CD4-positive, alpha-beta T cell treated with Interleukin-12 subunit alpha and Interleukin-12 subunit beta, for 1 hour (primary cell): ENCODE measurements around the gene RAD1.

ENCODE experiments used
- DNase-seq: peaks from one replicate; pipeline ENCODE4 v3.0.0-alpha.2; 2020

Gene RAD1

GRCh38 chr5:34915856-34916192 is 520 bp upstream of the RAD1 start:
- no peak for DNase-seq

GRCh38 chr5:34914671-34915138 is 599 bp downstream of the RAD1 start:
- no peak for DNase-seq

- DNase-seq, result no peak
Observed at GRCh38 chr5:34913072-34913471, 2.2 kb downstream of the RAD1 start.

GRCh38 chr5:34905564-34905963 is 9.7 kb downstream of the RAD1 start:
- no peak for DNase-seq

- no peak for DNase-seq
Observed at GRCh38 chr5:34903260-34903659, 12.0 kb downstream of the RAD1 start.

GRCh38 chr5:34900652-34901051 is 14.7 kb downstream of the RAD1 start:
- DNase-seq, result no peak

GRCh38 chr5:34899066-34899465 is 16.2 kb downstream of the RAD1 start:
- no peak for DNase-seq

- DNase-seq, result peak; percentile 63
Observed at GRCh38 chr5:34898258-34898895, 16.9 kb downstream of the RAD1 start.

- no peak for DNase-seq
Observed at GRCh38 chr5:34897646-34898045, 17.7 kb downstream of the RAD1 start.

- no peak for DNase-seq
Observed at GRCh38 chr5:34895641-34896419, 19.5 kb downstream of the RAD1 start.

- DNase-seq, result no peak
Observed at GRCh38 chr5:34894716-34895115, 20.6 kb downstream of the RAD1 start.

GRCh38 chr5:34892414-34892813 is 22.9 kb downstream of the RAD1 start:
- DNase-seq, result no peak

GRCh38 chr5:34891981-34892380 is 23.3 kb downstream of the RAD1 start:
- no peak for DNase-seq

GRCh38 chr5:34889394-34889793 is 25.9 kb downstream of the RAD1 start:
- DNase-seq, result no peak

GRCh38 chr5:34886392-34887119 is 28.7 kb downstream of the RAD1 start:
- DNase-seq, result no peak

- DNase-seq, result no peak
Observed at GRCh38 chr5:34881246-34881645, 34.1 kb downstream of the RAD1 start.

GRCh38 chr5:34876275-34876674 is 39.0 kb downstream of the RAD1 start:
- no peak for DNase-seq

GRCh38 chr5:34870382-34870781 is 44.9 kb downstream of the RAD1 start:
- no peak for DNase-seq

- no peak for DNase-seq
Observed at GRCh38 chr5:34869256-34869655, 46.0 kb downstream of the RAD1 start.

GRCh38 chr5:34868791-34869190 is 46.5 kb downstream of the RAD1 start:
- no peak for DNase-seq

GRCh38 chr5:34867660-34868059 is 47.6 kb downstream of the RAD1 start:
- no peak for DNase-seq

GRCh38 chr5:34866989-34867471 is 48.3 kb downstream of the RAD1 start:
- no peak for DNase-seq

- no peak for DNase-seq
Observed at GRCh38 chr5:34865091-34865490, 50.2 kb downstream of the RAD1 start.

GRCh38 chr5:34863946-34864345 is 51.4 kb downstream of the RAD1 start:
- no peak for DNase-seq
